KOPT-K1 (cell line): ENCODE measurements around the gene ABCB10.
"Not testable (repeated sequence)": the region's sequence is repeated elsewhere in the genome, so short reads cannot be mapped to it uniquely, and the experiment has no call there.

ENCODE experiments used
- H3K27ac ChIP-seq: fragments of 200-600 bp; sonication (generic); 2 replicates; pipeline ENCODE4 v1.5.1; 2016; ENCODE audit warnings: antibody characterized with exemption, mild to moderate bottlenecking, low read depth, low read length; ENCODE audit not compliant: poor library complexity, severe bottlenecking
- H3K36me3 ChIP-seq: fragments of 200-600 bp; sonication (generic); 2 replicates; pipeline ENCODE4 v1.5.1; 2017; ENCODE audit warnings: antibody characterized with exemption, mild to moderate bottlenecking, low read length, moderate library complexity; ENCODE audit not compliant: insufficient read depth
- H3K9me3 ChIP-seq: fragments of 200-600 bp; sonication (generic); 2 replicates; pipeline ENCODE4 v1.5.1; 2017; ENCODE audit warnings: antibody characterized with exemption, low read length, mild to moderate bottlenecking; ENCODE audit not compliant: insufficient read depth, poor library complexity, severe bottlenecking

Gene ABCB10

GRCh38 chr1:229558460-229559335, at the start of gene ABCB10:
ABCB10 (minus strand) TSS chr1:229558707; CDS start chr1:229558652, 55 bp downstream.
- no peaks in the 10 kb centered on the region for H3K9me3 ChIP-seq
- H3K27ac ChIP-seq, result peak within 1 kb of the TSS; percentile 60
- no peaks in the 10 kb centered on the region for H3K36me3 ChIP-seq

GRCh38 chr1:229607370-229607769, 48.9 kb upstream of the ABCB10 start:
- Histone ChIP-seq H3K9me3 (no peaks in the 10 kb centered on the region), H3K36me3 (peaks cover 100% of the 10 kb centered on the region), H3K27ac (no peak overlapping the region)

GRCh38 chr1:229603371-229604005, 45.0 kb upstream of the ABCB10 start:
- no peak overlapping the region for H3K27ac ChIP-seq
- no peaks in the 10 kb centered on the region for H3K9me3 ChIP-seq
- peaks cover 100% of the 10 kb centered on the region for H3K36me3 ChIP-seq

- Histone ChIP-seq H3K27ac (no peak overlapping the region), H3K9me3 (no peaks in the 10 kb centered on the region), H3K36me3 (peaks cover 98% of the 10 kb centered on the region)
Measured at GRCh38 chr1:229600229-229600628, 41.7 kb upstream of the ABCB10 start.

- Histone ChIP-seq H3K9me3 (no peaks in the 10 kb centered on the region), H3K27ac (no peak overlapping the region), H3K36me3 (peaks cover 98% of the 10 kb centered on the region)
Measured at GRCh38 chr1:229599218-229599954, 40.9 kb upstream of the ABCB10 start.

GRCh38 chr1:229597877-229598276, 39.4 kb upstream of the ABCB10 start:
- Histone ChIP-seq H3K36me3 (peaks cover 97% of the 10 kb centered on the region), H3K9me3 (no peaks in the 10 kb centered on the region), H3K27ac (no peak overlapping the region)

- Histone ChIP-seq H3K36me3 (peaks cover 95% of the 10 kb centered on the region), H3K27ac (no peak overlapping the region), H3K9me3 (no peaks in the 10 kb centered on the region)
Measured at GRCh38 chr1:229596925-229597699, 38.6 kb upstream of the ABCB10 start.

GRCh38 chr1:229595876-229596275, 37.4 kb upstream of the ABCB10 start:
- not testable (repeated sequence) for H3K27ac ChIP-seq
- peaks cover 93% of the 10 kb centered on the region for H3K36me3 ChIP-seq

GRCh38 chr1:229594227-229595008, 35.9 kb upstream of the ABCB10 start:
- Histone ChIP-seq H3K9me3 (no peaks in the 10 kb centered on the region), H3K27ac (no peak overlapping the region), H3K36me3 (peaks cover 83% of the 10 kb centered on the region)

More at GRCh38 chr1:229595876-229596275, 37.4 kb upstream of the ABCB10 start:
- H3K9me3 ChIP-seq, result not testable (repeated sequence)

GRCh38 chr1:229593800-229594199, 35.3 kb upstream of the ABCB10 start:
- H3K9me3 ChIP-seq, result no peaks in the 10 kb centered on the region
- H3K36me3 ChIP-seq, result peaks cover 77% of the 10 kb centered on the region
- no peak overlapping the region for H3K27ac ChIP-seq

- Histone ChIP-seq H3K27ac (no peak overlapping the region), H3K36me3 (peaks cover 42% of the 10 kb centered on the region), H3K9me3 (no peaks in the 10 kb centered on the region)
Measured at GRCh38 chr1:229590119-229590518, 31.6 kb upstream of the ABCB10 start.

GRCh38 chr1:229585338-229585737, 26.8 kb upstream of the ABCB10 start:
- H3K36me3 ChIP-seq, result peaks cover under 1% of the 10 kb centered on the region; the same call in 1 of the 2 replicates
- no peak overlapping the region for H3K27ac ChIP-seq
- H3K9me3 ChIP-seq, result no peaks in the 10 kb centered on the region

GRCh38 chr1:229582715-229583114, 24.2 kb upstream of the ABCB10 start:
- Histone ChIP-seq H3K9me3 (no peaks in the 10 kb centered on the region), H3K36me3 (no peaks in the 10 kb centered on the region), H3K27ac (no peak overlapping the region)
